GM23338 (cell line): ENCODE data around the gene MLLT1.

Experiments used
- CREB1 ChIP-seq: fragments of 250-450 bp; sonication (Bioruptor Pico); IDR thresholded peaks from 2 replicates; pipeline ENCODE4 v1.5.0; 2020; ENCODE audit warnings: low read depth, mild to moderate bottlenecking, moderate library complexity
- CTCF ChIP-seq, 2 experiments: fragments of 200-600 bp in 1 of 2; sonication (generic) in 1 of 2; conservative IDR thresholded peaks; 2 replicates each; pipeline versions ENCODE4 v1.5.1 to v1.6.1; 2016 to 2017; ENCODE audit warnings: antibody characterized with exemption in 2 of 2, low read depth in 2 of 2, mild to moderate bottlenecking in 2 of 2, moderate library complexity in 1 of 2
- ETS1 ChIP-seq: IDR thresholded peaks from 2 replicates; pipeline ENCODE4 v1.6.1; 2016; ENCODE audit warnings: antibody characterized with exemption
- EZH2 ChIP-seq: fragments of 200-600 bp; sonication (generic); IDR thresholded peaks from one replicate; pipeline ENCODE4 v1.8.0; 2017; ENCODE audit warnings: antibody characterized with exemption, mild to moderate bottlenecking, low read depth; ENCODE audit not compliant: unreplicated experiment
- EZH2phosphoT487 ChIP-seq: fragments of 200-600 bp; sonication (generic); IDR thresholded peaks from one replicate; pipeline ENCODE4 v1.8.1; 2018; ENCODE audit warnings: antibody characterized with exemption; ENCODE audit not compliant: unreplicated experiment
- JUNB ChIP-seq: IDR thresholded peaks from one replicate; pipeline ENCODE4 v1.6.1; 2016; ENCODE audit warnings: antibody characterized with exemption; ENCODE audit not compliant: unreplicated experiment
- POLR2AphosphoS5 ChIP-seq: IDR thresholded peaks from 2 replicates; pipeline ENCODE4 v1.6.1; 2016; ENCODE audit warnings: antibody characterized with exemption, low read depth
- REST ChIP-seq: IDR thresholded peaks from one replicate; pipeline ENCODE4 v1.6.1; 2018; ENCODE audit warnings: antibody characterized with exemption; ENCODE audit not compliant: unreplicated experiment
- STAT1 ChIP-seq: IDR thresholded peaks from one replicate; pipeline ENCODE4 v1.6.1; 2016; ENCODE audit warnings: antibody characterized with exemption; ENCODE audit not compliant: unreplicated experiment
- ZNF331 ChIP-seq: fragments of 250-450 bp; sonication (Bioruptor Pico); IDR thresholded peaks from 2 replicates; pipeline ENCODE4 v1.5.0; 2020; ENCODE audit warnings: low read depth, mild to moderate bottlenecking, moderate library complexity
- ZNF462 ChIP-seq: fragments of 250-450 bp; sonication (Bioruptor Pico); IDR thresholded peaks from 2 replicates; pipeline ENCODE4 v1.5.0; 2020; ENCODE audit warnings: mild to moderate bottlenecking, moderate library complexity

- no peak for TF ChIP-seq CTCF (conservative IDR thresholded peaks at IDR 0.05; ENCODE audit: low read depth in 2 of 2)
- no peak for TF ChIP-seq REST
- TF ChIP-seq JUNB: no peak
- no peak for TF ChIP-seq EZH2phosphoT487
- TF ChIP-seq POLR2AphosphoS5: no peak
- TF ChIP-seq STAT1: no peak
- TF ChIP-seq EZH2: no peak
- no peak for TF ChIP-seq ZNF331 (CRISPR knock-in tag)
- no peak for TF ChIP-seq CREB1 (CRISPR knock-in tag)
- TF ChIP-seq ZNF462 (CRISPR knock-in tag): no peak
- TF ChIP-seq ETS1: no peak
These were observed 11.4 kb downstream of the MLLT1 start for GRCh38 chr19:6268382-6268771.
